Skeletal muscle tissue (tissue), 4 donors: ENCODE measurements around the gene ITPK1. TPM values are rescaled to one million over a fixed set of nuclear protein-coding genes. Genes with fewer than 3 reads are reported as not detected.

Source experiments
- H3K27ac ChIP-seq: one replicate; pipeline ENCODE4 v1.7.0; 2013; ENCODE audit warnings: mild to moderate bottlenecking, low read depth, low read length, inconsistent platforms
- H3K27me3 ChIP-seq, 3 donors: one replicate each; pipeline ENCODE4 v1.7.0; 2013; ENCODE audit warnings: low read length in 3 of 3; ENCODE audit not compliant: control insufficient read depth in 3 of 3, insufficient read depth in 3 of 3
- H3K36me3 ChIP-seq, 3 donors: one replicate each; pipeline ENCODE4 v1.7.0; 2013; ENCODE audit warnings: low read length in 3 of 3; ENCODE audit not compliant: control insufficient read depth in 3 of 3, insufficient read depth in 3 of 3
- H3K4me1 ChIP-seq, 3 donors: one replicate each; pipeline ENCODE4 v1.7.0; 2013; ENCODE audit warnings: low read length in 3 of 3, mild to moderate bottlenecking in 3 of 3; ENCODE audit not compliant: control insufficient read depth in 3 of 3, insufficient read depth in 3 of 3
- H3K4me3 ChIP-seq, 3 donors: one replicate each; pipeline ENCODE4 v1.7.0; 2013; ENCODE audit warnings: low read length in 3 of 3
- H3K9ac ChIP-seq, 3 donors: one replicate each; pipeline ENCODE4 v1.7.0; 2013; ENCODE audit warnings: low read length in 3 of 3, mild to moderate bottlenecking in 3 of 3, moderate library complexity in 2 of 3, low read depth in 1 of 3
- H3K9me3 ChIP-seq, 3 donors: one replicate each; pipeline ENCODE4 v1.7.0; 2013; ENCODE audit warnings: low read length in 3 of 3; ENCODE audit not compliant: control insufficient read depth in 3 of 3
- total RNA-seq: library from RNA; depleted of rRNA; stranded (reverse); fragments of >200 nt; gene quantifications from one replicate; pipeline ENCODE4 v1.2.3, GENCODE V29; 2014
- donor health status: Osteomylitis.

The ITPK1 gene
- total RNA-seq, 1 donor from 2014 or later: 4.7 TPM

DNA sequence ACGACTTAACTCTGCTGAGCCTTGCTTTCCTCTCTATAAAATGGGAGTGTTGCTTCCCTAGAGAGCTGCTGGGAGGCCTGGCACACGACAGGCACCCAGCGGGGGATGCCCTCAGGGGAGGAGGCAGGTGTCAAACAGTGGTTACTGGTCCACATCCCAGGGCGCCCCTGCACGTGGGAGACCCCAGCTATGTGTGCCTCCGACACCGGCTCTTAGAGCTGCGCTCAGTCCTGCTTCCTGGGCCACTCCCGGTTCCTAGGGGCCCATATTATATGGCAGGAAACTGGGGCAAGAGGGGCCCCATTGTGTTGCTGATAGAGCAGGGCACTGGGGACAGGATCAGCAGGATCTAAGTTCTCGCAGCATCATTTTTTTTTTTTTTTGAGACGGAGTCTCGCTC is 145.5 kb downstream of the ITPK1 start:
- Histone ChIP-seq H3K4me3 (no peak overlapping the region), H3K9me3 (no peaks in the 10 kb centered on the region), H3K36me3 (peaks cover 0 to 2% (median 0%) of the 10 kb centered on the region in 3 donors), H3K27me3 (no peaks in the 10 kb centered on the region), H3K9ac (no peak overlapping the region), H3K4me1 (no peaks in the 10 kb centered on the region), H3K27ac (no peak overlapping the region)

DNA sequence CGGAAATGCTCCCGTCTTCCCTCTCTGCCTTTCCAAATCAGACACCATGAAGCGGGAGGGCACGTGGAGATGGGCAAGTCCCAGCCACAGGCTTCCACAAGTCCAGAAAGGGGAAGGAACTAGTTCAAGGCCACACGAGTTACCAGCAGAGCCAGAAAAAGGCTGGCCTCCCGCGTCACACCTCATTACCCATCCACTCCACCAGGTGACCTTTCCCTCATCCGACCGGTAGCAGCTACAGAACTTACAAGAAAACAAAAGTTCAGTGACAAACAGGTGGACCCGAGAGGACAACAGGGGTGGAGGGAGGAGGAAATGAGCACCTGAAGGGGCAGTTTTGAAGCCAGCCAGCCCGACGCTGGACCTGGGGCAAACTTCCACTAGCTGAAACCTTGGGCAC is 145.9 kb downstream of the ITPK1 start:
- no peak overlapping the region for H3K27ac ChIP-seq
- H3K27me3 ChIP-seq: no peaks in the 10 kb centered on the region
- H3K4me3 ChIP-seq: no peak overlapping the region
- H3K9ac ChIP-seq: no peak overlapping the region
- no peaks in the 10 kb centered on the region for H3K4me1 ChIP-seq
- no peaks in the 10 kb centered on the region for H3K9me3 ChIP-seq
- peaks cover 0 to under 1% (median 0%) of the 10 kb centered on the region in 3 donors for H3K36me3 ChIP-seq

DNA sequence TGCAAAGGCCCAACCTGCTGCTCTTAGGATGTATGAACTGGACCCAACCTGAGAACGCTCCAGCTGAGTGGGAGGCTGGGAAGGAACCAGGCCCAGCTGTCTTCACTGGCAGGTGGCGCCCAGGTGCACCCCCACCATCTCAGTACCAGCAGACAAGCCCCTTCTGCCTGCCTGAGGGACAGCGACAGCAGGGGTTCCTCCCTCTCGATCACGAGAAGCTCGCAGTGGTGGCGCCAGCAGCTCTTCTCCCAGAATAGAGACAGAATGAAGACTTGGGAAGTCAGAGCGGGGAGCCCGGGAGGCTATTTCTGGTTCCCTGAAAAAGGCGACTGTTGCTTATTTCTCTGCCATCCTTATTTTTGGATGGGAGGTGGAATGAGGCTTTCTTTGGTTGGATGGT is 146.3 kb downstream of the ITPK1 start:
- Histone ChIP-seq H3K4me3 (no peak overlapping the region), H3K9me3 (no peaks in the 10 kb centered on the region), H3K27me3 (no peaks in the 10 kb centered on the region), H3K4me1 (no peaks in the 10 kb centered on the region), H3K36me3 (no peaks in the 10 kb centered on the region), H3K9ac (no peak overlapping the region), H3K27ac (no peak overlapping the region)

DNA sequence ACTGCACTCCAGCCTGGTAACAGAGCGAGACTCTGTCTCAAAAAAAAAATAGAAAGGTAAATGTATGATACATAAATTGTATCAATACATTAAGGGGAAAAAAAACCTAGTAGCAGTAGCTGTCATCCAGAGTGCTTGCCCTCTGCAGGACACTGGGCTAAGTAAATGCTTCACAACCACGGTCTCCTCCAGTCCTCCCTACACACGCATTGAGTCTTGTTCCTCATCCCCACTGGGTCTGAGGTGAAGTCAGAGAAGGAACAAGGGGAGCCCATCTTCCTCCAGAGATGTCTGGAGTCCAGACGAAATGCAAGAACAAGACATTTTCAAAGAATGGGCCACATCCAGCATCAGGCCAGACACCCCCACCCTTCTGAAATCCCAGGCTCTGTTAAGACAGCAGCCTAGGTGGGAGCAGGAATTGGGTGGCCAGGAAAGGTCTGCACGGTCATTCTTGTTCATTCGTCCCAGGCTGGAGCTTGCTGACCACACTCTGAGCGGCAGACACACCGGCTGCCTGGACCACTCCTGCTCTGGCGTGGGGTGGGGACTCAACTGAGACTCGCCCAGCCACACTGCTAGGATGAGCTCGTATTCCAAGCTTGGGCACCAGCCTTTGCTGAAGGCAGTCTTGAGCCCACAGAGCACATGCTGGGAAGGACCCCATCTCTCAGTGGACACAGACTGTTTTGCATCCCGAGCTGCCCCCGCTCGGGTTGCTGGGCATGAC is 147.3 kb downstream of the ITPK1 start:
- H3K27ac ChIP-seq: no peak overlapping the region
- H3K27me3 ChIP-seq: no peaks in the 10 kb centered on the region
- no peak overlapping the region for H3K4me3 ChIP-seq
- H3K9ac ChIP-seq: no peak overlapping the region
- H3K36me3 ChIP-seq: no peaks in the 10 kb centered on the region
- no peaks in the 10 kb centered on the region for H3K9me3 ChIP-seq
- peaks cover 0 to 7% (median 0%) of the 10 kb centered on the region in 3 donors for H3K4me1 ChIP-seq

DNA sequence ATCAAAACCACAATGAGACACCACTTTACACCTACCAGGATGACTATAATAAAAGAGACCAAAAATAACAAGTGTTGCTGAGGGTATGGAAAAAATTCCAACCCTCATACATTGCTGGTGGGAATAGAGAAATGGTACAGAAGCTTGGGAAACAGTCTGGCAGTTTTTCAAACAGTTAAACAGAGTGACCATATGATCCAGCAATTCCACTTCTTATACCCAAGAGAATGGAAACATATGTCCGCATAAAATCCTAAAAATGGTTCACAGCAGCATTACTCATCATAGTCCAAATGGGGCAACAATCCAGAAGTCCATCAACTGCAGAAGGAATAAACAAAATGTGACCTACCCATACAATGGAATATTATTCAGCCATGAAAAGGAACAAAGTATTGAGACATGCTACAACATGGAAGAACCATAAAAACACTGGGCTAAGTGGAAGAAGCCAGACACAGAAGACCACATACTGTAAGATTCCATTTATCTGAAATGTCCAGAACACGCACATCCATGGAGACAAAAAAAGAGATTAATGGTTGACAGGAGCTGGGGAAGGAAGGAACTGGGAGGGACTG is 148.3 kb downstream of the ITPK1 start:
- Histone ChIP-seq H3K9me3 (no peaks in the 10 kb centered on the region), H3K4me1 (peaks cover 0 to 7% (median 0%) of the 10 kb centered on the region in 3 donors), H3K27ac (no peak overlapping the region), H3K4me3 (no peak overlapping the region), H3K9ac (no peak overlapping the region), H3K36me3 (no peaks in the 10 kb centered on the region), H3K27me3 (no peaks in the 10 kb centered on the region)

DNA sequence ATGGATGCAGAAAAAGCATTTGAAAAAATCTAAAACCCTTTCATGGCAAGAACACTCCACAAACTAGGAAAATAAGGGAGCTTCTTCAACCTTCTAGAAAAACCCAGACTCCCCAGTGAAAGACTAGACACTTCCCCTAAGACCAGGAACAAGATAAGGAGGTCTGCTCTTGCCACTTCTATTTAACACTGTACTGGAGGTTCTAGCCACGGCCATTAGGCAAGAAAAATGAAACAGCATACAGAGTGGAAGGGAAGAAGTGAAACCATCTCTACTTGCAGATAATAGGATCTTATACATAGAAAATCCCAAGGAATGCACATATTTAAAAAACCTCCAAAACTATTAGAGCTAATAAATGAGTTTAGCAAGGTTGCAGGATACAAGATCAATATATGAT is 150.4 kb downstream of the ITPK1 start:
- Histone ChIP-seq H3K4me3 (no peak overlapping the region), H3K9ac (no peak overlapping the region), H3K36me3 (peaks cover 3 to 13% (median 3%) of the 10 kb centered on the region in 3 donors), H3K27me3 (no peaks in the 10 kb centered on the region), H3K9me3 (no peaks in the 10 kb centered on the region), H3K4me1 (peaks cover 0 to 7% (median 0%) of the 10 kb centered on the region in 3 donors), H3K27ac (no peak overlapping the region)

DNA sequence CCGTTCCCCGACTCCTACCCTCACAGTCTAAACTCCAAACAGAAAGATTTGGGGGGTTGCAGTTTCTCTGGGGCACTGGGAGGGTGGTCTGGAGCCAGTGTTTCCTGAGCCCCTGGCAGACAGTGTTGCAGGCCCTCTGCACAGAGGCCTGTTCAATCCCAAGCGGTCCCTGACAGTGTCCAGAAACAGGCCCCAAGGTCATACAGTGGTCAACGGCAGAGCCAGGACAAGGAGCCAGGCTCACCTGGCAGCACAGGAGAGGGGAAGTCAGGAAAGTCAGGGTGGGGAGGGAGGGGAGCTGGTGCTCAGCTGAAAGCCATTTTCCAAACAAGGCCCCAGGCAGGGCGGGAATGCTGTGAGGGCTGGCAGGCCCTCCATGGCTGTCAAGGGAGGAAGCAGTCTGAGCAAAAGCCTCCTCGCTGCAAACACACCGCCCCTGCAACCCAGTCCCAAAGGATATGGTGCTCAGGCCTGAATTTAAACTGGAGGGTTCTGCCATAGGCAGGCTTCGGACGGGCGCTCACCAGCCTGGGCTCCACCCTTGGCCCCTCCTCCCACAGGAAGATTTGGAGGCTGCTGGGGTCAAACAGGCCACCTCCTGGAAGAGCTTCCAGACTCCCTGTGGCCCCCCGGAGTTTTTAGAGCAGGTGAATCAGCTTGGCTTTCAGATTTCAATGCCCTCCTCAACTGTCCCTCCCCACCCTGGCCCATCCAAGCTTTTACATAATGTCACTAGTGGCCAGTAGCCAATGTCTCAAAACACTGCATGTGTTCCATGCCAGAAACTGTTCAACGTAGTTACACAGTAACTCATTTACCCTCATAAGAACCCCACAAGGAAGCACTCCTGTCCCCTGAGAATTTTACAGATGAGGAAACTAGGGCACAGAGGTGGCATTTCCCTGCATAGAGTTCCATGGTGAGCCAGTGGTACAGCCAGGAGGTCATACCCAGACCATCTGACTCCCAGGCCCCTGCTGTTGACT is 151.3 kb downstream of the ITPK1 start:
- Histone ChIP-seq H3K27me3 (no peaks in the 10 kb centered on the region), H3K4me3 (no peak overlapping the region), H3K9ac (peak overlapping the region in 1 of 3 donors; percentile 57), H3K4me1 (peaks cover 0 to 7% (median 0%) of the 10 kb centered on the region in 3 donors), H3K36me3 (peaks cover 3 to 13% (median 3%) of the 10 kb centered on the region in 3 donors), H3K27ac (no peak overlapping the region), H3K9me3 (no peaks in the 10 kb centered on the region)

DNA sequence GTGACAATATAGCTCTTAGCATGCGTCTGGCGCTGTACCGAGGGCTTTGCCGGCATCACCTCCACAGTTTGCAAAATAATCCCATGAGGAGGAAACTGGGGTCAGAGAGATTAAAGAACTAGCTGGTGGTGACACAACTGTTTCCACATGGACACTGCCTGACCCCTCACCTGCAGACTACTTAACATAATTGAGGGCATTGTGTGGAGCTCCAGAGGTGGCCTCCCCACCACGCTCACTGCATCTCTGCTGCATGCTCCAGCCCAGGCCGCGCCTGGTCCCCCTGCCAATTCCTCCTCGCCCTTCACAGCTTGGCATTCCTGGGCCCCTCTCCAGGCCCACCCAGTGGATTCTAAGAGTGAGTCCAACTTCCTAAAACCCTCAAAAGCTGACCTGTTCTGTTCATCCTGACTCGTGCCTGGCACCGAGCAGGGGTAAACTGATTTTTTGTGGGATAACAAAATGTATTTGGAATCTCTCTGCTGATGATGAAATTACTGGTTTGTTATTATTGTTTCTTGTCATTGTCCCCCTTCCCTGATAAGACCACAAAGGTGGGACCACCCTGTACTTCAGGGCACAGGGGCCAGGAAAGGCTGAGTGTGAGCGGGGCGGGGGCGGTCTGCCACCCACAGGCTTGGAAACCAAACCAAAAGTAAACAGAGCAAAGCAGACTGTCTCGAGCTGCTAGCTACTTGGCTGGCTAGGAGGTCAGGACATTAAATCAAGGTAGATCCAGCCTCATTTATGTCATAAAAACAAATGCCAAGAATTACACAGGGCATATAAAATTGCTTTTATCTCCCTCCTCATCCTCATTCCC is 152.2 kb downstream of the ITPK1 start:
- peak overlapping the region in 1 of 3 donors; percentile 57 for H3K9ac ChIP-seq
- peaks cover 0 to 7% (median 0%) of the 10 kb centered on the region in 3 donors for H3K4me1 ChIP-seq
- no peak overlapping the region for H3K4me3 ChIP-seq
- H3K36me3 ChIP-seq: peaks cover 3 to 17% (median 3%) of the 10 kb centered on the region in 3 donors
- H3K27me3 ChIP-seq: no peaks in the 10 kb centered on the region
- H3K27ac ChIP-seq: no peak overlapping the region
- H3K9me3 ChIP-seq: no peaks in the 10 kb centered on the region

DNA sequence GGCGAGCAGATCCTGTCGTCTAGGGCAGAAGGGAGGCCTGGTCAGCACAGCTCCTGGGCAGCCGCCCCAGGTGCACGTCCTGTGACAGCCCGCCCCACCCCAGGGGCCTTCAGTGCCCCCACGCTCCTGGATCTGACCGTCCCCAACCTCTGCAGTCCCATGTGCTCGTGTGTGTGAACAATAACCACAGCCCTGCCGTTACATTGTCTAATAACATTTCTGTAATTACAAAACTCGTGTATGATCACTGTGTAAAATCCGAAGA is 153.0 kb downstream of the ITPK1 start:
- Histone ChIP-seq H3K4me1 (peaks cover 0 to 7% (median 0%) of the 10 kb centered on the region in 3 donors), H3K27me3 (no peaks in the 10 kb centered on the region), H3K27ac (no peak overlapping the region), H3K36me3 (peaks cover 8 to 24% (median 9%) of the 10 kb centered on the region in 3 donors), H3K9me3 (no peaks in the 10 kb centered on the region), H3K9ac (no peak overlapping the region), H3K4me3 (no peak overlapping the region)
